LNCAP (cell line): Measurements from ENCODE around the gene CPM.

Source experiments
- CTCF ChIP-seq: fragments of 450-650 bp; IDR thresholded peaks from 2 replicates; pipeline ENCODE4 v1.5.1; 2017; ENCODE audit warnings: mild to moderate bottlenecking

CPM gene

GRCh38 chr12:68934392-68934791 is 1.4 kb upstream of the CPM start:
- TF ChIP-seq CTCF = no peak

- no peak for TF ChIP-seq CTCF
These were observed 627 bp downstream of the CPM start for GRCh38 chr12:68932128-68932960.

GRCh38 chr12:68930178-68930577 is 2.8 kb downstream of the CPM start:
- TF ChIP-seq CTCF = no peak

- TF ChIP-seq CTCF = no peak
These were observed 8.4 kb downstream of the CPM start for GRCh38 chr12:68924546-68924945.

- no peak for TF ChIP-seq CTCF
These were observed 13.3 kb downstream of the CPM start for GRCh38 chr12:68919581-68920239.

- no peak for TF ChIP-seq CTCF
These were observed 14.0 kb downstream of the CPM start for GRCh38 chr12:68918960-68919359.

GRCh38 chr12:68915055-68915454 is 17.9 kb downstream of the CPM start:
- no peak for TF ChIP-seq CTCF
